SK-N-MC (cell line): ENCODE data around the gene IL18.
"Not testable (repeated sequence)": the region's sequence is repeated elsewhere in the genome, so short reads cannot be mapped to it uniquely, and the experiment has no call there.

Experiments used
- DNase-seq: peaks from one replicate; pipeline ENCODE4 v3.0.0-alpha.2; 2011; ENCODE audit warnings: low read depth, low spot score
- H3K27ac ChIP-seq: fragments of 200-600 bp; sonication (generic); 2 replicates; pipeline ENCODE4 v1.5.1; 2016; ENCODE audit warnings: mixed run types
- H3K36me3 ChIP-seq: fragments of 200-600 bp; sonication (generic); 2 replicates; pipeline ENCODE4 v1.6.1; 2017; ENCODE audit warnings: antibody characterized with exemption, low read length, mixed read lengths; ENCODE audit not compliant: insufficient read depth
- H3K4me3 ChIP-seq: fragments of 200-600 bp; sonication (generic); 2 replicates; pipeline ENCODE4 v1.5.1; 2016
- H3K9ac ChIP-seq: fragments of 200-600 bp; sonication (generic); 2 replicates; pipeline ENCODE4 v1.8.0; 2017; ENCODE audit warnings: mixed run types, mixed read lengths; ENCODE audit not compliant: insufficient read length
- H3K9me3 ChIP-seq: fragments of 200-600 bp; sonication (generic); 2 replicates; pipeline ENCODE4 v1.6.1; 2017; ENCODE audit warnings: low read depth, mild to moderate bottlenecking, antibody characterized with exemption, low read length, moderate library complexity, mixed read lengths
- EZH2 ChIP-seq: fragments of 200-600 bp; sonication (generic); IDR thresholded peaks from one replicate; pipeline ENCODE4 v1.6.1; 2017; ENCODE audit warnings: antibody characterized with exemption
- FOXP2 ChIP-seq: optimal IDR thresholded peaks from 2 replicates; pipeline ENCODE3; 2011; ENCODE audit warnings: mild to moderate bottlenecking, moderate library complexity; ENCODE audit not compliant: insufficient read depth; ENCODE audit errors: extremely low read length, control extremely low read depth
- POLR2AphosphoS5 ChIP-seq: IDR thresholded peaks from 2 replicates; pipeline ENCODE4 v1.6.1; 2012; ENCODE audit warnings: mild to moderate bottlenecking, low read depth, low read length, borderline replicate concordance

IL18 gene

GRCh38 chr11:112175599-112175952 is 11.7 kb upstream of the IL18 start:
- H3K36me3 ChIP-seq, result no peaks in the 10 kb centered on the region
- no peak for TF ChIP-seq POLR2AphosphoS5
- TF ChIP-seq EZH2, result no peak
- TF ChIP-seq FOXP2, result no peak
- no peaks in the 10 kb centered on the region for H3K9me3 ChIP-seq
- H3K4me3 ChIP-seq, result 0 out of 2 replicates have a peak overlapping the region, but pooled peaks have one; percentile 16
- H3K27ac ChIP-seq, result no peak overlapping the region
- H3K9ac ChIP-seq, result no peak overlapping the region
- DNase-seq, result no peak

- DNase-seq, result no peak
- H3K27ac ChIP-seq, result no peak within 1 kb of the TSS
- H3K36me3 ChIP-seq, result no peaks in the 10 kb centered on the region
- no peak within 1 kb of the TSS for H3K9ac ChIP-seq
- no peaks in the 10 kb centered on the region for H3K9me3 ChIP-seq
- H3K4me3 ChIP-seq, result 0 out of 2 replicates have a peak within 1 kb of the TSS, but pooled peaks have one; percentile 16
- TF ChIP-seq FOXP2 (no peak), EZH2 (no peak), POLR2AphosphoS5 (no peak)
Observed at GRCh38 chr11:112174789-112175598, 11.1 kb upstream of the IL18 start, which contains the start of gene BCO2. Gene BCO2, plus strand, starts transcription at chr11:112175512. Its CDS starts 90 bp downstream, at chr11:112175602.

GRCh38 chr11:112173152-112173551 is 9.3 kb upstream of the IL18 start:
- DNase-seq, result no peak
- TF ChIP-seq POLR2AphosphoS5 (no peak), FOXP2 (no peak), EZH2 (no peak)

GRCh38 chr11:112172362-112172994 is 8.6 kb upstream of the IL18 start:
- TF ChIP-seq POLR2AphosphoS5, result no peak
- no peak for TF ChIP-seq FOXP2
- TF ChIP-seq EZH2, result no peak
- Histone ChIP-seq H3K36me3 (no peaks in the 10 kb centered on the region), H3K9ac (no peak overlapping the region), H3K27ac (no peak overlapping the region), H3K4me3 (no peak overlapping the region; the same call in 1 of the 2 replicates), H3K9me3 (no peaks in the 10 kb centered on the region)
- DNase-seq, result no peak

More at GRCh38 chr11:112173152-112173551, 9.3 kb upstream of the IL18 start:
- Histone ChIP-seq H3K9me3 (no peaks in the 10 kb centered on the region), H3K36me3 (no peaks in the 10 kb centered on the region), H3K9ac (no peak overlapping the region), H3K4me3 (no peak overlapping the region), H3K27ac (no peak overlapping the region)

- Histone ChIP-seq H3K9me3 (no peaks in the 10 kb centered on the region), H3K4me3 (no peak within 1 kb of the TSS), H3K9ac (no peak within 1 kb of the TSS), H3K27ac (no peak within 1 kb of the TSS), H3K36me3 (no peaks in the 10 kb centered on the region)
- DNase-seq, result no peak
- TF ChIP-seq POLR2AphosphoS5 (no peak), FOXP2 (no peak), EZH2 (no peak)
Observed at GRCh38 chr11:112167145-112167544, 3.3 kb upstream of the IL18 start, which contains the start of gene TEX12. Gene TEX12, plus strand, starts transcription at chr11:112167372. Its CDS starts 1,897 bp downstream, at chr11:112169269.

GRCh38 chr11:112166562-112166961 is 2.7 kb upstream of the IL18 start:
- H3K4me3 ChIP-seq, result no peak overlapping the region
- DNase-seq, result no peak
- no peak overlapping the region for H3K27ac ChIP-seq
- no peaks in the 10 kb centered on the region for H3K9me3 ChIP-seq
- no peaks in the 10 kb centered on the region for H3K36me3 ChIP-seq
- no peak overlapping the region for H3K9ac ChIP-seq
- TF ChIP-seq POLR2AphosphoS5 (no peak), EZH2 (no peak), FOXP2 (no peak)

- H3K27ac ChIP-seq, result no peak overlapping the region
- no peaks in the 10 kb centered on the region for H3K9me3 ChIP-seq
- H3K9ac ChIP-seq, result no peak overlapping the region
- no peaks in the 10 kb centered on the region for H3K36me3 ChIP-seq
- H3K4me3 ChIP-seq, result no peak overlapping the region
- no peak for DNase-seq
- TF ChIP-seq FOXP2, result no peak
- no peak for TF ChIP-seq EZH2
- TF ChIP-seq POLR2AphosphoS5, result no peak
Observed at GRCh38 chr11:112165049-112165448, 1.2 kb upstream of the IL18 start.

GRCh38 chr11:112162761-112163546 is 940 bp downstream of the IL18 start:
- H3K9me3 ChIP-seq, result no peaks in the 10 kb centered on the region
- TF ChIP-seq POLR2AphosphoS5 (no peak), FOXP2 (no peak), EZH2 (no peak)
- no peak overlapping the region for H3K27ac ChIP-seq
- H3K4me3 ChIP-seq, result no peak overlapping the region
- no peak for DNase-seq
- no peaks in the 10 kb centered on the region for H3K36me3 ChIP-seq
- H3K9ac ChIP-seq, result no peak overlapping the region

GRCh38 chr11:112162200-112162599 is 1.7 kb downstream of the IL18 start:
- not testable (repeated sequence) for H3K9ac ChIP-seq, DNase-seq, H3K27ac ChIP-seq, H3K4me3 ChIP-seq, H3K36me3 ChIP-seq, H3K9me3 ChIP-seq
